ENCODE results near the gene MORC4.

Gene MORC4

GRCh38 chrX:106894978-106895452, 105.0 kb downstream of the MORC4 start:
- no peak for TF ChIP-seq CTCF (IDR thresholded peaks at IDR 0.05; ENCODE audit: insufficient read depth, low read length, missing control alignments)
- H3K4me3 ChIP-seq (ENCODE audit: low read depth, low read length) = no peak overlapping the region
- ChIA-PET POLR2A (no interaction called here), CTCF (interaction anchor here (0.8 to 4.8 kb wide), 18 partner anchors 8 to 999 kb away, joined by 3 to 55 read pairs (median 6); partner anchors contain the start of gene RIPPLY1)
- DNase-seq (ENCODE audit: low read depth, low spot score) = no peak

GRCh38 chrX:106894392-106894909, 105.6 kb downstream of the MORC4 start:
- POLR2A ChIA-PET = no interaction called here
- H3K4me3 ChIP-seq (ENCODE audit: low read depth, low read length) = no peak overlapping the region
- CTCF ChIA-PET = interaction anchor here (0.7 to 4.8 kb wide), 23 partner anchors 8 to 999 kb away, joined by 3 to 55 read pairs (median 4); partner anchors contain the start of gene RIPPLY1
- peak; percentile 72 for TF ChIP-seq CTCF (IDR thresholded peaks at IDR 0.05; ENCODE audit: insufficient read depth, low read length, missing control alignments)
- DNase-seq (ENCODE audit: low read depth, low spot score) = peak; percentile 31

GRCh38 chrX:106891762-106892460, 108.1 kb downstream of the MORC4 start:
- ChIA-PET POLR2A (no interaction called here), CTCF (interaction anchor here (0.7 to 4.8 kb wide), 5 partner anchors 11 to 620 kb away, joined by 3 to 30 read pairs (median 11); partner anchors contain the start of gene RIPPLY1)
- no peak for DNase-seq (ENCODE audit: low read depth, low spot score)
- no peak for TF ChIP-seq CTCF (IDR thresholded peaks at IDR 0.05; ENCODE audit: insufficient read depth, low read length, missing control alignments)
- H3K4me3 ChIP-seq (ENCODE audit: low read depth, low read length) = no peak overlapping the region
